GM21825 (cell line): ENCODE results near the gene ZNF783.
"Not testable (repeated sequence)": the region's sequence is repeated elsewhere in the genome, so short reads cannot be mapped to it uniquely, and the experiment has no call there.

Experiments
- ATAC-seq: cut with Tn5 transposase; IDR thresholded peaks from one replicate; pipeline ENCODE4 v1.9.1; 2021; ENCODE audit warnings: mild to moderate bottlenecking, moderate library complexity; ENCODE audit not compliant: unreplicated experiment

ZNF783 gene

DNA sequence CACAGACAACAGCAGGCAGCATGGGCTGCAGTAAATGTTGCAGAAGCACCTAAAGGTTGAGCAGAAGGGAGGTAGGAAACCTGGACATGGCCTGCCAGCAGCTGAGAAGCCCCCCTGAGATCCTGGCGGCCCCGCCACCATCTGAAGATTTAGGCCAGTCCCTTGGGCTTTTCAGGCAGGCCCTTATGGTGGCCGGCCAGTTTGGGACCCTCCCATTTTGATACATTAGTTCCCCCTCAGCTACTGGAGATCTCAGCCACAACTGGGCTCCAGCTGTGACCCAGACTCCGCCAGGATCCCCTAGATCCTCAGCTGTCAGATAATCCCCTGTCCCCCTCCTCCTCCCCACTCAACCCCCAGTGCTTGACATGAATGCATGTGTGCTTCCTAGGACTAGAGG, 34.4 kb downstream of the ZNF783 start:
- no peak for ATAC-seq

- no peak for ATAC-seq
Measured at GRCh38 chr7:149297034-149297755, 35.2 kb downstream of the ZNF783 start.

GRCh38 chr7:149300620-149301285, 38.8 kb downstream of the ZNF783 start:
- no peak for ATAC-seq

DNA sequence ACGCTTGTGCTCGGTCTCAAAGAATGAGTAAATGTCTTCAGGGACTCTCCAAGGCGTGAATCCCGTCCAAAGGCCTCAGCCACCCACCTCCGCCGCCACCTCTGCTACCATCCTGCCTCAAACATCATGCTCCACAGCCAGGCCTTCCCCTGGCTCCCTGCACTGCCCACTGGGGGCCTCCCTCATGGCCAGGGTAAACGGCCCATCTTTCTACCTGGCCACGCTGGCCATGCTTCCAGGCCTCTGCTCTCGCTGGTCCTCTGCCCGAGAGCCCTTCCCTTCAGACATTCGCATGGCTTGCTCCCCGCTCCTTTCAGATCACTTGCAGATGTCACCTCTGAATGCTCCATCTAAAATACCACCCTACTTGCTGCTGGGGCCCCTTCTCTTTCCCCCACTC, 40.2 kb downstream of the ZNF783 start:
- no peak for ATAC-seq

- no peak for ATAC-seq
Measured at GRCh38 chr7:149302865-149303264, 40.9 kb downstream of the ZNF783 start.

- no peak for ATAC-seq
Measured at GRCh38 chr7:149304006-149304405, 42.0 kb downstream of the ZNF783 start.

- ATAC-seq: no peak
Measured at GRCh38 chr7:149306854-149307253, 44.9 kb downstream of the ZNF783 start.

- ATAC-seq: no peak
Measured at GRCh38 chr7:149307775-149308501, 45.9 kb downstream of the ZNF783 start.

DNA sequence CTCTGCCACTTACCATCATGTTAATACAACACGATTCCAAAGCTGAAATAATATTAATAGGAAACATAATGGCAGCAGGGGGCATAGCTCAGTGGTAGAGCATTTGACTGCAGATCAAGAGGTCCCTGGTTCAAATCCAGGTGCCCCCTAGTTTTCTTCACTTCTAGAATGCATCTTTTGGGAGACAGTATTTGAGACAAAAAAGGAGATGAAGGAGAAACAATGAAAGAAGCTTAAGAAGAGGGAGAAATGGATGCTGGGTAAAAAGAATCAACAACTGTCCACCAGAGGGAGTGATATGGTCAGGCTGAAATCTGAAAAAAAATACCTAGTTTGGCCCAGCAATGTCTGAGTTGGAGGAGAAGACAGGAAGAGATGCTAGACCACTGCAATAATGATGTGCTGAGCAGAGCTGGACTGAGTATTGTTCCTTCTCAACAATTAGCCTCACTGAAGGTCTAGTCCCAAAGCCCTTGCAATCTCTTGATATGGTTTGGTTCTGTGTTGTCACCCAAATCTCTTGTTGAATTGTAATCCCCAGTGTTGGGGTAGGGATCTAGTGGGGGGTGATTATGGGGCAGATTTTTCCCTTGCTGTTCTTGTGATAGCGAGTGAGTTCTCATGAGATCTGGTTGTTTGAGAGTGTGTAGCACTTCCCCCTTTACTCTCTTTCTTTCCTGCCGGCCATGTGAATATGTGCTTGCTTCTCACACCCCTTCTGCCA, 48.3 kb downstream of the ZNF783 start:
- ATAC-seq: no peak

DNA sequence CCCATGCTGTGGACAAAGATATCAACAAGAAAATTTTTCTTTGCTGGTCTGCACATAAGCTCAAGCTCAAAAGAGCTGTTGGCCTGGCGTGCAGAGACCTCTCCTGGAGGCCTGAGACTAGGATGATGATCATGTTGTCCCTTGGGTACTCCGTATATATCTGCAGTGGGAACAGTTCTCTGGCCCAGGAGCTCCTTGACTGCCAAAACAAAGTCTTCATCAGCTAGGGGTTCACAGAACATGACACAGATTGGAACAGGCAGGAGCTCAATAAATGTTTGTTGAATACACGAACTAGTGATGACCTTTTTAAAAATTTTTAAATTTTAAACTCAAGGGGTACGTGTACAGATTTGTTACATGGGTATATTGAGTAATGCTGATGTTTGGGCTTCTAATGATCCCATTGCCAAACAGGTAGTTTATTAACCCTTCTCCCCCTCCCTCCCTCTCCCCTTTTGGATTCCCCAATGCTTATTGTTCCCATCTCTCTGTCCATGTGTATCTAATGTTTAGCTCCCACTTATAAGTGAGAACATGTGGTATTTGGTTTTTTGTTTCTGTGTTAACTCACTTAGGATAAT, 49.1 kb downstream of the ZNF783 start:
- no peak for ATAC-seq

DNA sequence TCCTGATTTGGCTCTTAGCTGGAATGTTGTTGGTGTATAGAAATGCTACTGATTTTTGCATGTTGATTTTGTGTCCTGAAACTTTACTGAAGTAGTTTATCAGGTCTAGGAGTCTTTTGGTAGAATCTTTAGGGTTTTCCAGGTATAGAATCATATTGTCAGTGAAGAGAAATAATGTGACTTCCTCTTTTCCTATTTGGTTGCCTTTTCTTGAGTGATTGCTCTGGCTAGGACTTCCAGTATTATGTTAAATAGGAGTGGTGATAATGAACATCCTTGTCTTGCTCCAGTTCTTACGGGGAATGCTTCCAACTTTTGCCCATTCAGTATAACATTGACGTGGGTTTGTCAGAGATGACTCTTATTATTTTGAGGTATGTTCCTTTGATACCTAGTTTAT, 52.0 kb downstream of the ZNF783 start:
- no peak for ATAC-seq

DNA sequence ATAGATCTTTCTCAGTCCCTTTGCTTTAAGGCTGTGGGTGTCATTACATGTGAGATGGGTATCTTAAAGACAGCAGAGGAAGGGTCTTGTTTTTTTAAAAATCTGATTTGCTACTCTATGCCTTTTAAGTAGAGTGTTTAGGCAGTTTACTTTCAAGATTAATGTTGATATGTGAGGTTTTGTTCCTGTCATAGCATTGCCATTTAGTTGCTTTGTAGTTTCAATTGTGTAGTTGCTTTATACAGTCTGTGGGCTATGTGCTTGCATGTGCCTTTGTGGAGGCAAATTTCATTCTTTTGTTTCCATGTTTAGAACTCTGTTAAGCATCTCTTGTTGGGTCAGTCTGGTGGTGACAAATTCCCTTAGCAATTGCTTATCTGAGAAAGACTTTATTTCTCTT, 54.6 kb downstream of the ZNF783 start:
- ATAC-seq: no peak

GRCh38 chr7:149317496-149317895, 55.5 kb downstream of the ZNF783 start:
- ATAC-seq: no peak

- ATAC-seq: no peak
Measured at GRCh38 chr7:149317986-149318672, 56.1 kb downstream of the ZNF783 start.

GRCh38 chr7:149319376-149319775, 57.4 kb downstream of the ZNF783 start:
- no peak for ATAC-seq

DNA sequence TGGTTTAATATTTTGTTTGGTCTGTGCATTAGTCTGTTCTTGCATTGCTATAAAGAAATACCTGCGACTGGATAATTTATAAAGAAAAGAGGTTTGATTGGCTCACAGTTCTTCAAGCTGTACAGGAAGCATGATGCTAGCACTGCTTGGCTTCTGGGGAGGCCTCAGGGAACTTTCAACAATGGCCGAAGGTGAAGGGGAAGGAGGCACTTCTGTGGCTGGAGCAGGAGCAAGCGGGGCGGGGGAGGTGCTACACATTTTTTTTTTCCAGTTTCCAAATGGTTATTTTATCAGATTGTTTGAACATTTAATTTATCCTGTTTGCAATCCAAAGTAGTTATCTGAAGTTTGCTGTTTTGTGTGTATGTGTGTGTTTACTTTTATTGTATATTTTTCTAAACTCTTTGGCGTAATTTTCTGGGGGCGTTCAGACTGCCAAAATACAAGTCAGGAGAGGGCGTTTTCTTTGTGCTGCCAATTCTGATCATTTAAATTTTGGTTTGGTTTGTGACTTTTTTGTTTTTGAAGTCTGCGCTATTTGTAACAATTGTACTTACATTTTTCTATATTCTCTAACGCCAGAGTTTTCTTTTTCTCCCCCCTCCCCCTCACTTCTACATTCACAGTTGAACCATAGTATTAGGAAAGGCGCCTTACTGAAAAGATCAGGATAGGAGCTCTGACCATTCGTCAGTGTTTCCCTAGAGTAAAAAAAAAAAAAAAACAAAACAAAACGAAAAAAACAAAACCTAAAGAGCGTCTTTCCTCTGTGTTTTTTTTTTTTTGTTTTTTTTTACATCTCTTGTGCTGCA, 58.5 kb downstream of the ZNF783 start:
- no peak for ATAC-seq

GRCh38 chr7:149321125-149321905, 59.3 kb downstream of the ZNF783 start:
- not testable (repeated sequence) for ATAC-seq

DNA sequence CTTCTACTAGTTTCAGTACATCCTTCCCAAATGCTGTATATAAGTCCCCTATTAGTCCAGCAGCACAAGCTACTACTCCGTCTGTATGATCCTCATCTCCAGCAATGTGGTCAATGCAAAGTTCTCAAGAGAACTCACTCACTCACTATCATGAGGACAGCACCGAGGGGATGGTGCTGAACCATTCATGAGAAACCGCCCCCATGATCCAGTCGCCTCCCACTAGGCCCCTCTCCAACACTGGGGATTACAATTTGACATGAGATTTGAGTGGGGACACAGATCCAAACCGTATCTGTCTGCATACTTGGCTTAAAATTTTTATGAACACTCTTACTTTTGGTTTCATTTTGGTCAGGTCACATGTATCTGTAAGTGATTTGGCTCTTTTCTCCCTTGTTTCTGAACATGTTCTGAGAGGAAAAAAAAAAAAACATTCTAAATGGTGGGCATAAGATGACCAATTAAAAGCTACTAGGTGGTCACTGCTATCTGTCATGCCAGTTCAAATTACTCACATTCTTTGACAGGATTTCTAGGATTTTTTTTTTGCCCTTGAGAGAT, 60.1 kb downstream of the ZNF783 start:
- ATAC-seq: no peak
